GM19035 (cell line): ENCODE results near the gene PRSS12.
"Not testable (repeated sequence)": the region's sequence is repeated elsewhere in the genome, so short reads cannot be mapped to it uniquely, and the experiment has no call there.

Experiments used
- ATAC-seq: cut with Tn5 transposase; IDR thresholded peaks from one replicate; pipeline ENCODE4 v1.9.1; 2021; ENCODE audit not compliant: unreplicated experiment

PRSS12 gene

DNA sequence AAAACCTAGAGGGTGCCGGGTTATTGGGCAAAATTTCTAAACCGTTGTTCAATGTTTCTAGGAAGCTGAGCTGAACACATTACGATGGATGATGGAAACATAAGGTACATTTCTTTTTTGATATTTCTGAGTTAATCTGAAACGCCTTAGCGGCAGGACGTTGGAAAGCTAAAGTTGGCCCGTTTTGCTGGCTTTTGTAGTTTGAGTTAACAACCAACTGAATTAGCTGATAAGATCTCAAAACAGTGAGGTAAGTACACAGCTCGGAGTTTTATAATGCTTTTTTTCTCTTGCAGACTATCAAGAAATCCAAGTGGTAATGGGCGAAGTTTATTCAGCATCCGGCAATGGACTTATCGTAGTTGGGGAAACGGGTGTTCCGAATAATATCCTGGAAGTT, 73.5 kb downstream of the PRSS12 start:
- ATAC-seq = no peak

DNA sequence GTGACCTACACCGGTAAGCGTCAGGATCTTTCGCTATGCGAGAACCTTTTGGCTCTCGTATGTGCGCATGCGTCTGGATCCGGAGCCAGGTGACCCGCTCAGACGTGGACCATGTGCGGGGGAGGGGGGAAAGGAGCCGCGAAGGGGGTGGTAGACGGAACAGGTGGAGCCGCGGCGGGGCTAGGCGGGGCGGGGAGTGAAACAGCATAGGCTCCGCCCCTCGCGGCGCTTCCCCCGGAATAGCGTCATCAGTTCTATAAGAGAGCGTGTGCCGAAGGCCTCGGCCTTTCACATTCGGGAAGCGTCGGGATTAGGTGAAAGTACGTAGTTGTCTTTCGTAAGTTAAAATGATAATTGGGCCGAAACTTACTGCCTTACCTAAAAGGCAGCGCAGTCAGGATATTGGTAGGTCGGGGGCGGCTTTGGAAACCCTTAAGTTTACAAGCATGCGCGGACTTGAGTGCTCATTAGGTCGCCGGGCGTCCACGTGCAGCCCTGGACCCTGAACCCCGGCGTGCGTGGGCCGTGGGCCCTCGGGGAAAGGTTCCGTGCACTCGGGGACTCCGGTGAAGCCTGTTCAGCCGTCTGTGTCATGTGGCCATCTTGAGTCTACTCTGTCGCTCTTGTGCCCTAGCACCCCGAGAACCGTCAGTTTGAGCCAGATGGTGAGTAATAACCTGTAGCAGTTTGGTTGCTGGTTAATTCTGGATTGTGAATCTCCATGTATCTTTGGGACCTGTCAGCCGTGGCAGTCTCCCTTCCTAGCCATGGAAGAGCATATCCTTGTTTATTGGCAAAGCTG, 74.1 kb downstream of the PRSS12 start:
- ATAC-seq = peak; percentile 82

DNA sequence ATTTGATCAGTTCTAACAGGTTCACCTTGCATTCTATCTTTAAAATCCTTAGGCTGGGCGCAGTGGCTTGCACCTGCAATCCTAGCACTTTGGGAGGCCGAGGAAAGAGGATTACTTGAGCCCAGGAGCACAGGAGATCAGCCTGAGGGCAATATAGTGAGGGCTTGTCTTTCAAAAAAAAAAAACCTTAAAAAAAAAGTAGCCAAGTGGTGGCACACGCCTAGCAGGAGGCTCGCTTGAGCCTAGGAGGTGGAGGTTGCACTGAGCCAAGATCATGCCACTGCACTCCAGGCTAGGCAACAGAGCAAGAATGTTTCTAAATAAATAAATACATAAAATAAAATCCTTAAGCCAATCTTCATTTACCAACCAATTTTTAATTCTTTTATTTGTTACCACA, 75.6 kb downstream of the PRSS12 start:
- ATAC-seq = no peak

GRCh38 chr4:118276580-118276979, 76.2 kb downstream of the PRSS12 start:
- ATAC-seq = no peak

GRCh38 chr4:118273642-118274041, 79.2 kb downstream of the PRSS12 start:
- no peak for ATAC-seq

GRCh38 chr4:118271788-118272187, 81.0 kb downstream of the PRSS12 start:
- ATAC-seq = no peak

GRCh38 chr4:118270492-118270891, 82.3 kb downstream of the PRSS12 start:
- no peak for ATAC-seq

DNA sequence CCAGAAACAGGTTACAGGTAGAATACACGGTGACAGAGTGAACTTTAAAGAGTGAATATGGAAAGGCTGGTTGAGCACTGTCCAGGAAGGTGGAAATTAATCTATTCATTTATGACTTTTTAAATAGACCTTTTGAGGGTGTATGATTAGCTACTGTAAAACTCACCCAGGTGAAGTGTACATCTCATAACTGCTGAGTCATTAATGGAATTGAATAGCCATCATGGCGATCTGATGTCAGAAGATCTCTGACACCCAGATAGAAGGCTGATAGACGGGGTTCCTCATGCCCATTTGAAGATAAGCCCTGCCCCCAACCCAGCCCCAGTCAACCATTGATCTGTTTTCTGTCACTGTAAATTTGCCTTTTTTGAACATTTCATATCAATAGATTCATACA, 84.0 kb downstream of the PRSS12 start:
- ATAC-seq = no peak

DNA sequence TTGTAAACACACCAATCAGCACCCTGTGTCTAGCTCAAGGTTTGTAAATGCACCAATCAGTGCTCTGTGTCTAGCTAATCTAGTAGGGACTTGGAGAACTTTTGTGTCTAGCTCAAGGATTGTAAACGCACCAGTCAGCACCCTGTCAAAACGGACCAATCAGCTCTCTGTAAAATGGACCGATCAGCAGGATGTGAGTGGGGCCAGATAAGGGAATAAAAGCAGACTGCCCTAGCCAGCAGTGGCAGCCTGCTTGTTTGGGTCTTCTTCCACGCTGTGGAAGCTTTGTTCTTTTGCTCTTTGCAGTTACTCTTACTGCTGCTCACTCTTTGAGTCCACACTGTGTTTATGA, 86.7 kb downstream of the PRSS12 start:
- ATAC-seq = not testable (repeated sequence)

DNA sequence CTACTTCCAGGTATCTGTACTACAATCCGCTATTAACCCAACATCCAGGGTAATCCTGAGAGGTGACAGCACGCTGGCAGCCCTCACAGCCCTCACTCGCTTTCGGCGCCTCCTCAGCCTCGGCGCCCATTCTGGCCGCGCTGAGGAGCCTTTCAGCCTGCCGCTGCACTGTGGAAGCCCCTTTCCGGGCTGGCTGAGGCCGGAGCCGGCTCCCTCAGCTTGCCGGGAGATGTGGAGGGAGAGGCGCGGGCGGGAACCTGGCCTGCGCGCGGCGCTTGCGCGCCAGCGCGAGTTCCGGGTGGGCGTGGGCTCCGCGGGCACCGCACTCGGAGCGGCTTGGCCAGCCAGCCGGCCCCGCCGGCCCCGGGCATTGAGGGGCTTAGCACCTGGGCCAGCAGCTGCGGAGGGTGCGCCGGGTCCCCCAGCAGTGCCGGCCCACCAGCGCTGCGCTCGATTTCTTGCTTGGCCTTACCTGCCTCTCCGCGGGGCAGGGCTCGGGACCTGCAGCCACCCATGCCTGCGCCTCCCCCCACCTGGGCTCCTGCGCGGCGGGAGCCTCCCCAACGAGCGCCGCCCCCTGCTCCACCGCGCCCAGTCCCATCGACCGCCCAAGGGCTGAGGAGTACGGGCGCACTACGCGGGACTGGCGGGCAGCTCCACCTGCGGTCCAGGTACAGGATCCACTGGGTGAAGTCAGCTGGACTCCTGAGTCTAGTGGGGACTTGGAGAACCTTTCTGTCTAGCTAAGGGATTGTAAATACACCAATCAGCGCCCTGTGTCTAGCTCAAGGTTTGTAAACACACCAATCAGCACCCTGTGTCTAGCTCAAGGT, 87.3 kb downstream of the PRSS12 start:
- no peak for ATAC-seq

- no peak for ATAC-seq
These were observed 88.7 kb downstream of the PRSS12 start for GRCh38 chr4:118264096-118264495.

GRCh38 chr4:118260309-118260708, 92.5 kb downstream of the PRSS12 start:
- ATAC-seq = no peak

- no peak for ATAC-seq
These were observed 93.7 kb downstream of the PRSS12 start for GRCh38 chr4:118259111-118259510.

DNA sequence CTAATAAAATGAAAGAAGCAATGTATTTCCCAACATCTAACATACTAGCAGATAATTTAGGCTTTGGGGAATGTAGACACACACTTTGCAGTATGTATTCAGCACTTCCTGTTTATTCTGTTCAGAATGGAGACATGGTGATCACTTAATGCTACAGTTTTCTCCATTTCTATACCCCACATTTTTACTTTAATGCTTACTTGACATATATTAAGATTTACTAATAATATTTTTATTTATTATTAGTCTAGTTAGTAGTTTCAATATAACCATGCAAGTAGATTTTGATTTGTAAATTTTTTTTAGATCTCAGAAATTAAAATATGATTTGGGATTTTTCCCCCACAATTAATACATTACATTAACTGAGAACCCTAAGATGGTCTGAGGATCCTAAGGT, 98.4 kb downstream of the PRSS12 start:
- ATAC-seq = no peak

DNA sequence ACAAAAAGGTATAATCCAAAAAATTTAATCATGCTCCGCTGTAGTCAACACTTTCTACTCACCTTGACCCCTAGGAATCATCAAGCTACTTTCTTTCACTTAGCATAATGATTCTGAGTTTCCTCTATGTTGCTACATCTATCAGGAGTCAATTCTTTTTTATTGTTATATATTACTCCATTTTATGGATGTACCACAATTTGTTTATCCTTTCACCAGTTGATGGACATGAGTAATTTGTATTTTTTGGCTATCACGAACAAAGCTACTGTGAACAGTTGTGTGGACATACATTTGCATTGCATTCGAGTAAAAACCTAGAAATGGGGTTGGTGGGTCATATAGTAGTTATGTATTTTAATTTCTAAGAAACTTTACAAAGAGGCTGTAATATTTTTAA, 102.9 kb downstream of the PRSS12 start:
- no peak for ATAC-seq

GRCh38 chr4:118237531-118237930, 115.3 kb downstream of the PRSS12 start:
- no peak for ATAC-seq

GRCh38 chr4:118235566-118236120, 117.2 kb downstream of the PRSS12 start:
- ATAC-seq = no peak
